Measurements from ENCODE around the gene DNAJC6.

DNA sequence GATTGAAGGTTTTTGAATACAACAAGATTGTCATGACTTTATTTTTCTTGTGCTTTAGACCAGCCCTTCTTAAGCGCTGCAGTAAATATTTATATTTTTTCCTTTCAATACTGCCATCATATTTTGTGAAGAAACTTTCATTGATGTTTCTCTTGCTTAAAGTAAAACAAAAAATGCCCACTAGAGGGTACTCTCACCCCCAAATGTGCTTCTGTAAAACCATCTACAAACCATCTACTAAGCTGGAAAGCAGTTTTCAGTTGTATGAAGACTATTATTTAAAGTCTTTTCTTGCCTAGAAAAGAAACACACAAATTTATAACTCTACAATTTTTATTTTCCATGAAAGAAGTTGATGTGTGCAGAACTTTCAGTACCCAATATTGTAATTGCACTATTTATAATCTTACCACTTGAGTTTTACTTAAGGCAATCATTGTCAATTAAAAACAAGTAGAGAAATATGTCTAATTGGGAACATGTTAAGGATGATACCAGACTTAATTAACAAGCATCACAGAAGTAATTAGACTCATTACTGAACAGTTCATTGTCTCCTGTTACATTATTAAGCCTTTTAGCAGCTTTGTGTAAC lies 121.9 kb downstream of the DNAJC6 start:
- no peak for TF ChIP-seq PAX5 (IDR thresholded peaks at IDR 0.05; ENCODE audit: insufficient read depth, low read length, severe bottlenecking)
- TF ChIP-seq POLR2A (IDR thresholded peaks at IDR 0.05; ENCODE audit: low read depth, low read length), result no peak
- TF ChIP-seq POLR2AphosphoS5 (IDR thresholded peaks at IDR 0.05; ENCODE audit: low read depth, low read length), result no peak
- no peak for TF ChIP-seq TAF1 (IDR thresholded peaks at IDR 0.05; ENCODE audit: low read depth, low read length)
- TF ChIP-seq SPI1 (IDR thresholded peaks at IDR 0.05; ENCODE audit: low read depth, low read length), result no peak
- no peak for TF ChIP-seq POU2F2 (IDR thresholded peaks at IDR 0.05; ENCODE audit: low read depth, low read length)
